Lower lobe of right lung (tissue), 2 donors: ENCODE measurements around the gene BRAF. TPM values are rescaled to one million over a fixed set of nuclear protein-coding genes. Genes with fewer than 3 reads are reported as not detected.

Source experiments
- ATAC-seq, 2 donors: fragments of 200-7000 bp; cut with Tn5 transposase; one replicate each; pipeline ENCODE4 v1.9.1; 2020 to 2022; ENCODE audit warnings: mild to moderate bottlenecking in 2 of 2, moderate library complexity in 2 of 2
- DNase-seq: peaks from one replicate; pipeline ENCODE4 v3.0.0-alpha.2; 2020
- H3K27ac ChIP-seq: fragments of 200-600 bp; one replicate; pipeline ENCODE4 v1.8.0; 2022
- H3K27me3 ChIP-seq: fragments of 200-600 bp; one replicate; pipeline ENCODE4 v1.8.0; 2022; ENCODE audit warnings: low read depth
- H3K36me3 ChIP-seq: fragments of 200-600 bp; one replicate; pipeline ENCODE4 v1.8.0; 2022; ENCODE audit warnings: mild to moderate bottlenecking
- H3K4me1 ChIP-seq: fragments of 200-600 bp; one replicate; pipeline ENCODE4 v1.8.0; 2022
- H3K4me3 ChIP-seq: fragments of 200-600 bp; one replicate; pipeline ENCODE4 v1.8.0; 2022; ENCODE audit warnings: mild to moderate bottlenecking
- H3K9me3 ChIP-seq: fragments of 200-600 bp; one replicate; pipeline ENCODE4 v1.8.0; 2022
- CTCF ChIP-seq: fragments of 200-600 bp; IDR thresholded peaks from one replicate; pipeline ENCODE4 v1.8.0; 2022; ENCODE audit warnings: antibody characterized with exemption, mild to moderate bottlenecking
- intact Hi-C: fragments of 100-400 bp; cut with DNase I; formaldehyde crosslinking; loops from one replicate; pipeline ENCODE4 v1.11.0; 2022
- total RNA-seq: library from RNA; stranded (reverse); fragmentation: NEBNext Ultra II Directional; extraction: Animal tissue kit (Norgen Biotek cat#: 25700); gene quantifications from one replicate; pipeline ENCODE4 v1.2.1, GENCODE V29; 2021
- donor health status: DM: no; HTN: yes; CAD: no; lungs with severe emphysema.

The BRAF gene
- total RNA-seq, 1 donor from 2014 or later, result 43.0 TPM

DNA sequence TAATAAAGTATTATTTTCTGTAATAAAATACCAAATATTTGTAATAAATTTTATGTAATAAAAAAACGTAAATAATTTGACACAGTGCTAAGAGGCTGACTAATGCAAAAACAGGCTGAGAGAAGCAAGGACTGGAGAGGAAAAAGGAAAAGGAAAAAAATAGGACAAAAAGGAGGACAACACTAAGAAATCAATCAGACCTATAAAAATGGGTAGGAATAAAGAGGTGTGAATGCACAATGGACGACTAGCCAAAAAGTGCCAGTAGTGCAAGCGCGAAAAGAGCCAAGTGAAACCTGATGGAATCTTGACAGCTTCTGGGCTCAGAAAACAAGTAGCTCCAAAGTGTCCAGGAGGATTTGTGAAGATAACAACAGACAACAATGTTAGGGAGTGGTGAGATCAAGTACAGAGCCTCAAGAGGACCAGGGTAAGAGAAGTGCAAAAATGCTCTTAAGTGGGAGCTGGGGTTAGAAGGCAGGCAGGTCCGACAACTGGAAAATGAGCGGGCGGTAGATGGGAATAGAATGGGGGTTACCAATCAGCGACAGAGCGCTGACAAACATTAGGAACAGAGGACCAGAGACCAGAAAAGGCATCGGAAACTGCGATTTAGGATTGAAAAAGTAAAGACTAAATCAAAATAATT, 1.2 kb downstream of the BRAF start:
- DNase-seq (no peak), ATAC-seq (peak; percentile 24 to 40)
- intact Hi-C loops, result no loop called here
- no peaks in the 10 kb centered on the region for H3K27me3 ChIP-seq
- TF ChIP-seq CTCF, result no peak
- no peaks in the 10 kb centered on the region for H3K36me3 ChIP-seq
- peak overlapping the region; percentile 99 for H3K27ac ChIP-seq
- H3K4me1 ChIP-seq, result peaks cover 36% of the 10 kb centered on the region
- H3K4me3 ChIP-seq, result peak overlapping the region; percentile 92
- H3K9me3 ChIP-seq, result no peaks in the 10 kb centered on the region

DNA sequence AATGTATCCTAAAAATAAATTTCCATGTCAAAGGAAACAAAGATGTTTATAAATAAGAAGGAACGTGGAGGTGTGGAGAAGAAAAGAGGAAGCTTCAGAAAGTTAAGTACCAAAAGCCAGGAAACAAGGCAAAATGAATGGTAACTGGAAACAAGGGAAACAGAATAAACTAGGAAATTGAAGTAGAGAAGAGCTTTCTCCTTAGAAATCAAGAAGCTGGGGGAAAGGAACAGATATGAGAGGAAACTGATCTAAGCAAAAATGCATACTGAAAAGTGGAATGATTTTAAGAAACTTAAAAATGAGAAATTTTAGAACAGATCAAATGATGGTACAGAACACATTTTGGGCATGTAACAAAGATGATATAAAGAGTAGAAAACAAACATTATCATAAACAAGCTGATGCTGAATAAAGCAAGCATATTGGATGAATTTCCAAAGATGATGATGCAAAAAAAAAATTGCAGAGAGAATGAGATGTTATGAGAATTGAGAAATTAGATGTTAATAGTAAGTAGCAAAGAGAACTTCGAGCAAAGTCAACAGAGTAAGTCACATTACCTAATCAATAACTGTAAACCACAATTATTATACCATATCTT, 1.9 kb downstream of the BRAF start:
- Histone ChIP-seq H3K4me1 (peaks cover 36% of the 10 kb centered on the region), H3K4me3 (peak overlapping the region; percentile 92), H3K27me3 (no peaks in the 10 kb centered on the region), H3K9me3 (no peaks in the 10 kb centered on the region), H3K36me3 (no peaks in the 10 kb centered on the region), H3K27ac (peak overlapping the region; percentile 99)
- DNase-seq (no peak), ATAC-seq (no peak)
- no peak for TF ChIP-seq CTCF
- intact Hi-C loops, result no loop called here

DNA sequence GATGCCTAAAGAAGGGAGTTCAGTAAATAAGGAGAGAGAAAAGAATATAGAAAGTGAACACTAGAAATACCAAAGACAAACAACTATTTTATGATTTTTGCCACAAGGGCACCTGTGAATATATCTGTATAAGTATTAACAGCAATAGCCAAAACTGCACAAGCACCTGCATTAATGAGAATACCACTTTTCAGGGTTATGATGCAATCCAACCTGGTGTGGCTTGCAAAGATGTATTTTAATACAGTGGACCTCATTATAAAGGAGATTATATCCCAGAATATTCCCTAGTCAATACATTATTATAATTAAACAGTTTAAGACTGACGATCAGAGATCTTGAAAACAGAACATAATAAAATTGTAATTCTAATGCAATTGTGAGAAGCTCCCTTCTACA, 4.0 kb downstream of the BRAF start:
- no peak for TF ChIP-seq CTCF
- Histone ChIP-seq H3K27me3 (no peaks in the 10 kb centered on the region), H3K9me3 (no peaks in the 10 kb centered on the region), H3K4me1 (peaks cover 36% of the 10 kb centered on the region), H3K4me3 (no peak overlapping the region), H3K36me3 (no peaks in the 10 kb centered on the region), H3K27ac (no peak overlapping the region)
- DNase-seq (no peak), ATAC-seq (no peak)
- intact Hi-C loops, result no loop called here

- no peaks in the 10 kb centered on the region for H3K27me3 ChIP-seq
- ATAC-seq, result no peak
- no peak for TF ChIP-seq CTCF
- H3K4me1 ChIP-seq, result peaks cover 30% of the 10 kb centered on the region
- intact Hi-C loops, result no loop called here
- H3K27ac ChIP-seq, result no peak overlapping the region
- H3K9me3 ChIP-seq, result no peaks in the 10 kb centered on the region
- no peaks in the 10 kb centered on the region for H3K36me3 ChIP-seq
- DNase-seq, result no peak
- H3K4me3 ChIP-seq, result no peak overlapping the region
These were observed 6.5 kb downstream of the BRAF start for GRCh38 chr7:140918236-140918635.

DNA sequence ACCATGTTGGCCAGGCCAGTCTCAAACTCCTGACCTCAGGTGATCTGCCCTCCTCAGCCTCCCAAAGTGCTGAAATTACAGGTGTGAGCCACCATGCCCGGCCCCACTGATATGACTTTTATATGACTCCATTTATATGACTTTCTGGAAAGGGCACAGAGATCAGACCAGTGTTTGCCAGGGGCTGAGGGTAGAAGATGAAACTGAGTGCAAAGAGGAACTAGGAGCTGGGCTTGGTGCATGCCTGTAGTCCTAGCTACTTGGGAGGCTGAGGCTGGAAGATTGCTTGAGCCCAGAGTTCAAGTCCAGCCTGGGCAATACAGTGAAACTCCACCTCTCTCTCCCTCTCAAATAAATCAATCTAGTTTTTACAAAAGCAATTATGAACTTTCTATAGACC, 7.5 kb downstream of the BRAF start:
- no peak overlapping the region for H3K27ac ChIP-seq
- H3K4me3 ChIP-seq, result no peak overlapping the region
- H3K36me3 ChIP-seq, result no peaks in the 10 kb centered on the region
- no peak for TF ChIP-seq CTCF
- no peaks in the 10 kb centered on the region for H3K27me3 ChIP-seq
- DNase-seq (no peak), ATAC-seq (no peak)
- intact Hi-C loops, result no loop called here
- H3K9me3 ChIP-seq, result no peaks in the 10 kb centered on the region
- peaks cover 30% of the 10 kb centered on the region for H3K4me1 ChIP-seq
